ENCODE data around the gene URM1.
A peak's percentile ranks its signal among the peaks of the same experiment; 100 is the strongest.
"Not testable (repeated sequence)": the region's sequence is repeated elsewhere in the genome, so short reads cannot be mapped to it uniquely, and the experiment has no call there.

URM1 gene

DNA sequence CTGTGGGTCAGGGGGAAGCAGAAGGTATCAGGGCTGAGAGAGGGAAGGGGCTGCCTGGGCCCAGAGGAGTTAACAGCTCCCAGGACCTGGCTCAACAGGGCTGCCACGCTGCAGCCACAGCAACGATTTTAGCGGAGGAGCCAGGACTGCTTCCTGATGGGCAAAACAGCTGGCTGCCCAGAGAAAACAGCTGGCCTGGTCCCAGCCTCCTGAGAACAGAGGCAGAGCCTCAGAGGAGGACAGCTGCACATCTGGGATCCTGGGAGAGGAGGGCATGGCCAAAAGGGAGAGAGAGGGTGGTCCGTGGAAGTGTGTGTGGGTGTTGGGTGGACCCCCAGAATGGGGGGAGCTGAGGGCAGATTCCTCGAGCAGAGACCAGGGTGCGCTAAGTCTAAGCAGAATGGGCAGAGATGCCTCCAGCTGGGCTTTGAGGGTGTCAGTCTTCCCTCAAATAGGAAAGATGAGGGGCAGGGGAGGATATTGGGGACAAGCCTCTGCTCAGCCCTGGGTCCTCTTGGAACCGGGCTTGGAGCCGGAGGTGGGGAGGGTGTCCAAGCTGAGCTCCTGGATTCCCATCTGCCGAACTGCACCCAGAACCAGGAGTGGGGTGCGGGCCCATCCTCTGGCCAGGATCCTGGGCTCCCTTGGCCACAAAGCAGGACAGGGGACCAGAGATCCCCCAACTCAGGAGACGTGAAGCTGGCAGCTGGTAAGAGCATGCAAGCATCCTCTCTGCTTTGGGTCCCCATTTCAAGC lies 40.4 kb downstream of the URM1 start:
- DNase-seq = peak; percentile 38

DNA sequence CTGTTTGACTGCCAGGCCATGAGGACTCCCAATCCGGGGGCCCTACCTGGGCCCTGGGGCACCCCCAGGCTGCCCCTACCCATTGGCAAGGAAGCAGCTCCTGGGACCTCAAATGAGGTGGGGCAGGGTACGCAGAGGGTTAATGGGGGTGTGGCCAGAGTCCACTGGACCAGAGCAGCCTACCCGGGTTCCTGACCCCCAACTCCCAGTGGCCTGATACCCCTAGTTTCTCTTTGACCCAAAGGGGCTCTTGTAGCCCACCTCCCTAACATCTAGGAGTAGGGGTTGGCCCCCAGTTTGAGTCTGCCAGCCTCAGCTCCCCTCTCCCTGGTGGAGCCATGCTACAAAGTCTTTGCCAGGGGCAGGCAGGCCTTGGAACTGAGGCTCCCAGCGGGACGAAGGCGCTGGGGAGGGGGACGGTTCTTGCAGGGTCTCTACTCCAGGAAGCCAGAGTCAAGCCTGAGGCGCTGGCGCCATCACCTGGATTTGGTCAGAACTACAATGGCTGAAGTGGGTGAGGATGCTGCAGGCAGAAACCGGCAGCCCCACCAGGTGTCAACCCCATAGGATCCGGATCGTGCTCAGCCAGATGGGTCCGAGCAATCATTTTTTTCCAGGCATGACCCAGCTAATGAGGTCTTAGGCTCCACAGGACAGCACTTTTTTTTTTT lies 41.1 kb downstream of the URM1 start:
- DNase-seq = peak; percentile 81

DNA sequence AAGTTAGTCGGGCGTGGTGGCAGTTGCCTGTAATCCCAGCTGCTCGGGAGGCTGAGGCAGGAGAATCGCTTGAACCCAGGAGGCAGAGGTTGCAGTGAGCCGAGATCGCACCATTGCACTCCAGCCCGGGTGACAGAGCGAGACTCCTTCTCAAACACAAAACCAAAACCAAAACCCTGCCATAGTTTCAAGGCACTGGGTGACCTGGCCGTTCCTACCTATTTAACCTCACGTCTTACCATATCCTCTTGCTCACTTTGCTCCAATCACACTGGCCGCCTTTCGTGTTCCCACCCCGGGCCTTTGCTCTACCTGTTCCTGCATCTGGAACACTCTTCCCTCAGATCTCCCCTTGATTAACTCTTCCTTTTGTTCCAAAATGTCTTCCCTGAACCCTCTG lies 42.6 kb downstream of the URM1 start:
- not testable (repeated sequence) for DNase-seq

DNA sequence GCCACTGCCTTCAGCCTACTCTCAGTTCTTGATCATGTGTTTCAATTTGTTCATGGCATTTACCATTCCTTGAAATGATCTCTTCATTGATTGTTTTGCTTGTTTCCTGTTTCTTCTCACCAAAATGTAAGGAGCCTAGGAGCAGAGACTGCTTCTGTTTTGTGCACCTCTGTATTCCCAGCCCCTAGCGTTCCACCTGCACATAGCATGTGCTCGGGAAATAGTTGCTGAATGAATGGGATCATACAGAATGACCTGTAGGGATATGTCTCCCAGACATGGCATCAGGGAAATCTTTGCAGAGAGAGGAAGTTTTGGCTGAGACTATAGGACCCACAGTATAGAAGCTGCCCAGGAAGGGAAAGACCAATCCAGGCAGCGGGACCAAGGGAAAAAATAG lies 43.3 kb downstream of the URM1 start:
- peak; percentile 66 for DNase-seq

DNA sequence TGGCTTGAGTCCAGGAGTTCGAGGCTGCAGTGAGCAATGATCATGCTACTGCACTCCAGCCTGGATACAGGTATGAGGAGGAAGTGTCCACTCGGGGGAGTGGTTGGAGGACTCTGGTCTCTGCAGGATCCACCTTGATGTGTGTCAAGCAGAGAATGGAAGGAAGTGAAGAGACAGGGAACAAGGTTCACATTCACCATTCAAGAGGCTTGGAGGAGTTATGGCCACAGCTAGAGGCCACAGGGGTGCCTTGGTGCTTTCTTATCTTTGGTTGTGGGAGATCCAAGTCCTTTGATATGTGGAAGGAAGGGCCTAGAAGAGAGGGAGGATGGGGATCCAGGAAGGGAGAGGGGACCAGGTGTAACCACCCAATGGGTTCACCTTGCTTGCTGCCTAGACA lies 44.1 kb downstream of the URM1 start:
- DNase-seq = peak; percentile 34

DNA sequence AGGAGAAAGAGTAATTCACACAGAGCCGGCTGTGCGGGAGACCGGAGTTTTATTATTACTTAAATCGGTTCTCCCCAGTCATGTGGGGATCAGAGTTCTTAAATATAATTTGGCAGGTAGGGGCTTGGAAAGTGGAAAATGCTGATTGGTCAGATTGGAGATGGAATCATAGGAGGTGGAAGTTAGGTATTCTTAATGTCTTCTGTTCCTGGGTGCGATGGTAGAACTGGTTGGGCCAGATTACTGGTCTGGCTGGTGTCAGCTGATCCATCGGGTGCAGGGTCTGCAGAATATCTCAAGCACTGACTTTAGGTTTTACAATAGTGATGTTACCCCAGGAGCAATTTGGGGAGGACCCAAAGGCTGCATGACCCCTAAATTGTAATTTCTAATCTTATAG lies 44.8 kb downstream of the URM1 start:
- peak; percentile 84 for DNase-seq

DNA sequence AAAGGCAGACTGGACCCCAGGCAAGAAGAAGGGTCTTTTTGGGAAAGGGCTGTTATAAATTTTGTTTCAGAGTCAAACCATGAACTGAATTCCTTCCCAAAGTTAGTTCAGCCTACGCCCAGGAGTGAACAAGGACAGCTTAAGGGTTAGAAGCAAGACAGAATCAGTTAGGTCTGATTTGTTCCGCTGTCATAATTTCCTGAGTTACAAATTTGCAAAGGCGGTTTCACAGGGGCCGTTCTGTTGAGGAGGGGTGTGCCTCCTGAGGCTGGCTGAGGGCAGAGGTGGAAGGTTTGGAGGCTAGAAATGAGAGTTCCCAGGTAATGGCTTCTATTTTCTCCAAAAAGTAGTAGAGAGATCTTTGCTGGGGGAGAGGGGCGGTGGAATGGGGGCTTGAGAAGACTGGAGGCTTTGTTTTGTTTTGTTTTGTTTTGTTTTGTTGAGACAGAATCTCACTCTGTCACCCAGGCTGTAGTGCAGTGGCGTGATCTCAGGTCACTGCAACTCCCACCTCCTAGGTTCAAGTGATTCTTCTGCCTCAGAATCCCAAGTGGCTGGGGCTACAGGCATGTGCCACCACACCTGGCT lies 45.4 kb downstream of the URM1 start:
- DNase-seq = no peak

DNA sequence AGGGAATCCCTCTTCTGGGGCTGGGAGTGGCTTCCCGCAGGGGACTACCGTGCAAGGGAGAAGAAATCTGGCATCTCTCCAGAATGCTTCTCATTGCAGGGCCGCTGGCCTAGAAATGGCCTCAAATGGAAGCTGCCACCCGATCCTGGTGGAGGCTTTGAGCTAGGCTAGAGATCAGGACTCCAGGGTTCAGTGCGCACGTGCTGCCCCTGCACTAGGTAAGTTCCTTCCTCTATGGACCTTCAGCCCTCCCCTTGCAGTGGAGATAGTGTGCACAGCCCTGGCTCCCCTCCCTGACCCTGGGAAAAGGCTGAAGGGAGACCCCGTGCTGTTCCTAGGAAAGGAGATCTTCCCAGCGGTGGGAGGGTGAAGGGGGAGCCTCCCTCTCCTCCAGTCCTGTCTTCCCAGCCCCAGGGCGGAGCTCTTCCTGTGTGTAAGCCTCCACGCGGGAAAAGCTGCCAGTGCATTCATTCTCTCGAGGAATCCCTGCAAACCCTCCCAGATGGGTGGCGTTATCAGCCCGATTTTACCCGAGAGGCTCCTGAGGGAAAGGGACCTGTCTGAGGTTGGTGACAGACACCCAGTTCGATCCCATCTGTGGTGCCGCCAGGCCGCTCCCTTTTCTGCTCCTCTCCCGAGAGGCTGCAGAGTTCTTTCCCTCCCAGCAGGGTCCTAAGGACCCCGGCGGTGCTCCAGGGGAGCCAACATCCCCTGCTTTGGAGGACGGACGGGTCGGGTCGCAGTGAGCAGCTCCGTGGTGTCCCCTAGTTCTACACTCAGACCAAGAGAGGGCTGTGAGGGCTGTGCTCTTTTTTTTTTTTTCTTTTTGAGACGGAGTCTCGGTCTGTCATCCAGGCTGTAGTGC lies 48.1 kb downstream of the URM1 start:
- peak; percentile 66 for DNase-seq

DNA sequence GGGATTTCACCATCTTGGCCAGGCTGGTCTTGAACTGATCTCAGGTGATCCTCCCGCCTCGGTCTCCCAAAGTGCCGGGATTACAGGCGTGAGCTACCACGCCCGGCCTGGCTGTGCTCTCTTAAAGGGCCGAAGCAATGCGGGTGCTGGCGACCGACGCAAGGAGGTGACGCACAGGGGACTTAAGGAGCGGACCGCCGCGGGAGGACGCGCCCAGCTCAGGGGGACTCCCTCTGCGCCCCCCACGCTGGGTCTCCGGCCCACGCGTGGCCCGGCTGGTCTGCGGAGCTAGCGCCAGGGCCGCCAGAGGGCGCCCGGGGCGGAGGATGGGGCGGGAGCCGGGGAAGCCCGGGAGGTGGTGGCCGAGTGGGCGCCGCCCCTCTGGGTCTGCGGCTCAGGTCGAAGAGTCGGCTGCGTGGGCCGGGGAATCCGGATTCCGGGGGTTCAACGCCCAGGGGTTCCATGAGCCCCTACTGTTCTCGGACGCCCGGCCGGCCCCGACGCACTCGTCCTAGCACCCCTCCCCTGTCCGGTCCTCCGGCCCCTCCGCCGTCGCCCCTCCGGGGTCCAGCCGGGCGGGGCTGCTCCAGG lies 49.0 kb downstream of the URM1 start:
- DNase-seq = peak; percentile 87

DNA sequence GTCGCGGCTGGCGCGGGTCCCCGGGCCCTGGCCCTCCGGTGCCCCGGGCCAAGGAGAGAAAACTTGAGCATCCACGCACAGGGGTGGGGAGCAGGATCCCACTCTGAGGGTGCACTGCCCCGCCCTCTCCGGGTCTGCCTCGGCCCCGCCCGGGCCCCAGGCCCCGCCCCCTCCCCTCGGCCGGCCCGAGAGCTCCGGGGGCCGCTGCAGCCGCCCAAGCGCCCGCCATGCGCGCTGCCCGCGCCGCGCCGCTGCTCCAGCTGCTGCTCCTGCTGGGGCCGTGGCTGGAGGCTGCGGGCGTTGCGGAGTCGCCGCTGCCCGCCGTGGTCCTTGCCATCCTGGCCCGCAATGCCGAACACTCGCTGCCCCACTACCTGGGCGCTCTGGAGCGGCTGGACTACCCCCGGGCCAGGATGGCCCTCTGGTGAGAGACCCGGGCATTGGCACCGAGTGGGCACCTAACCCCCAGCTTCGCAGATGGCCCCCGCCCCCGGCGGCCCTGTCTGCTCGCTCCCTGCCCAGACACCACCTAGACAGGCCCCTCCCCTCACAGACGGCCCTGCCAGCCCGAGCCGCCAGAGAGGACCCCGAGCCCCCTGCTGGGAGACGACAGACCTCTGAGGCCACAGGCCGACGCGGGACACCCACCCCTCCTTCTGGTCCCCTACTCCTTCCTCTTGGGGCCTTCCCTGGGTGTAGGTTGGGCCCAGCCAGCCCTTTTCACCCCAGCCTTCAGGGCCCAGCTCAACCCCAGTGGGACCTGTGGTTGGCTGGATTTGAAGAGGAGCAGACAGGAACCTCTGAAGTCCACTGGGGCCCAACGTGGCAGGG lies 49.7 kb downstream of the URM1 start, which contains the start of gene CERCAM:
Gene CERCAM (plus strand): TSS at position 207 of the 831 bp plus-strand sequence. CDS start 21 bp downstream, at position 228.
- DNase-seq = peak; percentile 66

DNA sequence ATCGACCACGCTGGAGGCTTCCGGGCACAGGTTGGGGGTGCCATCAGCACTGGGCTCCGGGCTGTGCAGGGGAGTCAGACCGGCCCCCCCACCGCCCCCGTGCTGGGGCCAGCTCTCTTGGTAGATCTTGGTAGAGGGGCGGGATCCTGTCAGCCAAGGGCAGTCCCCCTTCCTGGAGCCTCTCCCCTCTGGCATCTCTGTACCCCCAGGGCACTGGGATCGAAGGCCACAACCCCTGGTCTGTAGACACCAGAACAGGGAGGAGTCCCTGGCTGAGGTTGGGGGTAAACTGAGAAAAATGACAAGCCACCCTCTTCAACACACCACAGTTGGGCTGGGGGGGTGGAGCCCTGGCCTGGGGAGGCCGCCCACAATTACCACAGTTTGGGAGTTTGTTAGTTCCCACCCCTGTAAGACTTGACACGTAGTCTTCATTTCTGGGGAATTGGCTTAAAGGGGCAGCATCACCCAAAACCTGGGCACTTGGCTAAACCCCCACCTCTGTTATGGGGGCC lies 50.4 kb downstream of the URM1 start:
- DNase-seq = no peak

DNA sequence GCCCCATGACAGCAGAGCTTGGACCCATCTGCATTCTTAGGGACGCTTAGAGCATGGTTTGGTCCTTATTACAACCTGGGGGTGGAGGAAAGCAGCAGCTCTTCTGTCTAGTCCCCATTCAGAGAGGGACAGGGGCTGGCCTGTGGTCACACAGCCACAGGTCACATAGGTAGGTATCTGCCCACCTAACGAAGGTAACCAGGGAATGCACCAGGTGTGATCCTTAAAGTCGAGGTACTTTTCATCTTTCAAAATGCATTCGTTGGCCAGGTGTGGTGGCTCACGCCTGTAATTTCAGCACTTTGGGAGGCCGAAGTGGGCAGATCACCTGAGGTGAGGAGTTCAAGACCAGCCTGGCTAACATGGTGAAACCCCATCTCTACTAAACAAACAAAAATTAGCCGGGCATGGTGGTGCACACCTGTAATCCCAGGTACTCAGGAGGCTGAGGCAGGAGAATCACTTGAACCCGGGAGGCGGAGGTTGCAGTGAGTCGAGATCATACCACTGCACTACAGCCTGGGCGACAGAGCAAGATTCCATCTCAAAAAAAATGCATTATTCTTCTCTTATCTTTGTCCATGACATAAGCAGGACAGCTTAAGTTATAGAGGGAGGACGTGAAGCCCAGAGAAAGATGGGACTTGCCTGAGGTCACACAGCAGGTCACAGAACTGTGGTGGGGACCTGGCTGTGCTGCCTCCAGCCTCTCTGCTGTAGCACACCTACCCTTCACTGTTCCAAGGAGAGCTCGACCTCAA lies 51.0 kb downstream of the URM1 start:
- DNase-seq = not testable (repeated sequence)

DNA sequence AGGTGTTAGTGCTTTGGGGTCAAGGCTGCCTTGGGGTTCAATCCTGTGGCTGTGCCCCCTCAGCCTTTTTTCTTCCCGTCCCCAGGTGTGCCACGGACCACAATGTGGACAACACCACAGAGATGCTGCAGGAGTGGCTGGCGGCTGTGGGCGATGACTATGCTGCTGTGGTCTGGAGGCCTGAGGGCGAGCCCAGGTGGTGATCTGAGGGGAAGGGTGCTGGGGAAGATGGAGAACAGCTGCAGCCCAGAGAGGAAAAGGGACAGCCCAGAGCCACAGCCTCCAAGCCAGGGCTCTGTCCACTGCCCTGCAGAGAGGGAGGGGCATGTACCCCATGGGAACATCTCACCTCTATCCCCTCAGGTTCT lies 51.6 kb downstream of the URM1 start:
- DNase-seq = no peak

DNA sequence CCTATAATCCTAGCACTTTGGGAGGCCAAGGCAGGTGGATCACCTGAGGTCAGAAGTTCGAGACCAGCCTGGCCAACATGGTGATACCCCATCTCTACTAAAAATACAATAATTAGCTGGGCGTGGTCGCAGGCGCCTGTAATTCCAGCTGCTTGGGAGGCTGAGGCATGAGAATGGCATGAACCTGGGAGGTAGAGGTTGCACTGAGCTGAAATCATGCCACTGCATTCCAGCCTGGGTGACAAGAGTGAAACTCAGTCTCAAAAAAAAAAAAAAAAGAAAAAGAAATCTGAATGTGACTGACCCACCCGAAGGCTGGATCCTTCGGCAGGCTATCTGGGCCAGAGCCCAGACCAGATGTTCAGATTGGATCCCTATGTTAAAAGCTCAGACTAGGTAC lies 52.2 kb downstream of the URM1 start:
- not testable (repeated sequence) for DNase-seq

DNA sequence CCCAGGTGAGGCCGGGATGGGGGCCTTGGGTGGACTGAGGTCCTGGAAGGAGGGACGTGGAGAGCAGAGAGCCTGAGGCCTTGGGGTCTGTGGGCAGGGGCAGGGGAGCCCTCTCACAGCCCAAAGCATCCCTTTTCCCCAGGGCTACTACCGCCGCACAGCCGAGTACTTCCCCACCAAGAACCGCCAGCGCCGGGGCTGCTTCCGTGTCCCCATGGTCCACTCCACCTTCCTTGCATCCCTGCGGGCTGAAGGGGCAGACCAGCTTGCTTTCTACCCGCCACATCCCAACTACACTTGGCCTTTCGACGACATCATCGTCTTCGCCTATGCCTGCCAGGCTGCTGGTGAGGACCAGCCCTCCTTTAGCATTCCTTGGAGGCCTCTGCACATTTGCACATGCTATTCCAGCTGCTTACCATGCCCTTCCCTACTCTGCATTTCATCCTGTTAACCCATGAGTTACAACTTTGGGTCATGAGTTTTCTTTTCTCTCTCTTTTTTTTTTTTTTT lies 53.1 kb downstream of the URM1 start:
- no peak for DNase-seq

DNA sequence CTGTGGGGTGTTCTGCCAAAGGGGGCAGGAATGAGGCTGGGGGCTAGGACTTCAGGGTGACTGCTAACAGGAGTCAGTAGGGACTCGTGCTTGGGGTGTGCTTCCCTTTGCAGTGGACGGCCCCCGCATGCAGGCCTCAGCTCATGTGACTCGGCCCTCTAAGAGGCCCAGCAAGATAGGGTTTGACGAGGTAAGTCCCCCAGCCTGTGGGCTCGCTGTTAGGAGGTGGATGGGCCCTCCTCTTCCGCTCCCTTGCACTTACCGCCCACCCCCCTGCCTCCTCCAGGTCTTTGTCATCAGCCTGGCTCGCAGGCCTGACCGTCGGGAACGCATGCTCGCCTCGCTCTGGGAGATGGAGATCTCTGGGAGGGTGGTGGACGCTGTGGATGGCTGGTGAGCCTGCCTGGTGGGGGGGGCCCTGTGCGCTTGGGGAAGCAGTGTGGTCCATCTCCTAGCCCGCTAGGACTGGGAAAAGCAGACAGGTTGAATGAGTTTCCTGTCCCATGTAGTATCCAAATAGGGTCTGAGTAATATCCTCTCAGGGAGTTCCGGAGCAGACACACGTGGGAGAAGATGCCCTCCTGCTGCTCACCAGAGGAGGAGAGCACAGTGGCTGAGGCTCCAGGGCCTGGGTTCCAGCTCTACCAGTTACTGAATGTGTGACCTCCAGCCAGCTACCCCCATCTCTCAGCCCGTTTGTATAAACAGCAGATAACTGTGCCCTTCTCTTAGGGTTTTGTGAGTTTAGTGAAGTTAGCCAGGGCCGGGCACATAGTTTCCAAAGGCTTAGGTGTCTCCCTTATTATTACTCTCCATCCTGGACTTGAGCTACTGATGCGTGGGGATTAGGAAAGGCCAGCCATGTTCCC lies 57.7 kb downstream of the URM1 start:
- DNase-seq = no peak

DNA sequence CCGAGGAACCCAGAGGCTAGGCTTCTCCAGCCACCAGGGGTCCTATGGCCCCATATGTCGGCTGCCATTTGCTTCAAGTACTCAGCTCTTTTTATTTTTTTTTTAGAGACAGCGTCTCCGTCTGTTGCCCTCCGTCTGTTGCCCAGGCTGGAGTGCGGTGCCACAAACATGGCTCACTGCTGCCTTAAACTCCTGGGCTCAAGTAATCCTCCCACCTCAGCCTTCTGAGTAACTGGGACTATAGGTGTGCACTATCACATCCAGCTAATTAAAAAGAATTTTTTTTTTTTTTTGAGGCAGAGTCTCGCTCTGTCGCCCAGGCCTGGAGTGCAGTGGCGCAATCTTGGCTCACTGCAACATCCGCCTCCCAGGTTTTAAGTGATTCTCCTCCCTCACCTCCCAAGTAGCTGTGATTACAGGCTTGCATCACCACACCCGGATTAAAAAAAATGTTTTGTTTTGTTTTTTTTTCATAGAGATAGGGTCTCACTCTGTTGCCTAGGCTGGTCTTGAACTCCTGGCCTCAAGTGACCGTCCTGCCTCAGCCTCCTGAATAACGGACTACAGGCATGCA lies 58.4 kb downstream of the URM1 start:
- DNase-seq = no peak

DNA sequence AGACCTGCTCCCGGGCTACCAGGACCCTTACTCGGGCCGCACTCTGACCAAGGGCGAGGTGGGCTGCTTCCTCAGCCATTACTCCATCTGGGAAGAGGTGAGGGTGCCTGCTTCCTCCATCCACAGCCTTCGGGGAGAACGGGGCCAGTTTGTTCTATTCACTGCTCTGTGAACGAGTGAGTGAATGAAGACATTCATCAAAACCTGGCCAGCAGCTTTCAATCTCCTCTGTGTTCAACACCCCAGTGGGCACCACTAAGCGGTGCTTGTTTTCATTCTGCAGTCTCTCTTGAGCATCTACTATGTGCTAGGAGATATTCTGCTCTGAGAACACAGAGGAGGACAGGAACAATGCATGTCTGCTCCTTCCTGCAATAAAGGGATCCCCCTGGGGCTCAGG lies 60.0 kb downstream of the URM1 start:
- no peak for DNase-seq

DNA sequence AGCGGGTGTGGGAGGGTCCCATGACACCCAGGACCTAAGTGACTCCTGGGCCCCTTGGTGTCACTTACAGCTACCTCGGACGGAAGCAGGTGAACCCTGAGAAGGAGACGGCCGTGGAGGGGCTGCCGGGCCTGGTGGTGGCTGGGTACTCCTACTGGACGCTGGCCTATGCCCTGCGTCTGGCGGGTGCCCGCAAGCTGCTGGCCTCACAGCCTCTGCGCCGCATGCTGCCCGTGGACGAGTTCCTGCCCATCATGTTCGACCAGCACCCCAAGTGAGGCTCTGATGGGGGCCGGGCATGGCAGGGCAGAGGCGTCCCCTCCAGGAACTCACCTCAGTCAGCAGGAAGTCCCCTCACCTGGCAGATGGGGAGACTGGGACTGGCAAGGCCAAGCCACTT lies 63.2 kb downstream of the URM1 start:
- no peak for DNase-seq
